Neural cell (in vitro differentiated cells): ENCODE data around the gene KRTAP5-8. TPM values are rescaled to one million over a fixed set of nuclear protein-coding genes. Genes with fewer than 3 reads are reported as not detected.

Experiments used
- H2AFZ ChIP-seq: fragments of 200-600, 300-800 bp; sonication (generic), shearing (Covaris generic); 2 replicates; pipeline ENCODE4 v1.6.0; 2014; ENCODE audit warnings: low read depth, mild to moderate bottlenecking, antibody characterized with exemption, low read length, moderate library complexity
- H3F3A ChIP-seq: fragments of 200-600 bp; shearing (Covaris generic); 2 replicates; pipeline ENCODE4 v1.6.1; 2016; ENCODE audit warnings: mild to moderate bottlenecking, moderate library complexity, mixed read lengths, antibody characterized with exemption, low read length; ENCODE audit not compliant: insufficient read depth, poor library complexity, severe bottlenecking
- H3K27ac ChIP-seq: fragments of 200-600, 300-800 bp; sonication (generic), shearing (Covaris generic); 2 replicates; pipeline ENCODE4 v1.5.1; 2014; ENCODE audit warnings: mild to moderate bottlenecking, low read length, moderate library complexity
- H3K27me3 ChIP-seq: fragments of 300-800, 200-600 bp; sonication (generic), shearing (Covaris generic); 2 replicates; pipeline ENCODE4 v1.6.0; 2014; ENCODE audit warnings: mild to moderate bottlenecking, low read depth, low read length, moderate library complexity; ENCODE audit not compliant: insufficient read depth
- H3K36me3 ChIP-seq: fragments of 300-800, 200-600 bp; sonication (generic), shearing (Covaris generic); 2 replicates; pipeline ENCODE4 v1.5.1; 2014; ENCODE audit warnings: mild to moderate bottlenecking, antibody characterized with exemption, low read length, moderate library complexity; ENCODE audit not compliant: insufficient read depth
- H3K4me2 ChIP-seq: fragments of 300-800, 200-600 bp; sonication (generic), shearing (Covaris generic); 2 replicates; pipeline ENCODE4 v1.6.0; 2014; ENCODE audit warnings: mild to moderate bottlenecking, low read length
- H3K4me3 ChIP-seq: fragments of 300-800, 200-600 bp; sonication (generic), shearing (Covaris generic); 2 replicates; pipeline ENCODE4 v1.5.1; 2014; ENCODE audit warnings: mild to moderate bottlenecking, low read length, moderate library complexity
- H3K79me2 ChIP-seq: fragments of 200-600 bp; shearing (Covaris generic); replicated peaks from 2 replicates; pipeline ENCODE4 v1.6.0; 2014; ENCODE audit warnings: mild to moderate bottlenecking, low read length, moderate library complexity; ENCODE audit not compliant: insufficient read depth
- H3K9ac ChIP-seq: fragments of 300-800, 200-600 bp; sonication (generic), shearing (Covaris generic); 2 replicates; pipeline ENCODE4 v1.6.1; 2016; ENCODE audit warnings: mild to moderate bottlenecking, low read length, mixed read lengths
- H3K9me2 ChIP-seq: fragments of 200-600 bp; shearing (Covaris generic); 2 replicates; pipeline ENCODE4 v1.6.1; 2016; ENCODE audit warnings: mild to moderate bottlenecking, low read length, mixed read lengths; ENCODE audit not compliant: insufficient read depth
- H3K9me3 ChIP-seq: fragments of 200-600, 300-800 bp; sonication (generic), shearing (Covaris generic); 2 replicates; pipeline ENCODE4 v1.6.1; 2016; ENCODE audit warnings: mild to moderate bottlenecking, mixed run types, low read length, moderate library complexity, mixed read lengths
- H4K20me1 ChIP-seq: fragments of 200-600 bp; shearing (Covaris generic); 2 replicates; pipeline ENCODE4 v1.6.1; 2016; ENCODE audit warnings: mild to moderate bottlenecking, mixed run types; ENCODE audit not compliant: insufficient read depth
- EP300 ChIP-seq: fragments of 450-650 bp; conservative IDR thresholded peaks from 2 replicates; pipeline ENCODE4 v1.6.1; 2014; ENCODE audit warnings: antibody characterized with exemption, mild to moderate bottlenecking, moderate library complexity; ENCODE audit not compliant: poor library complexity, severe bottlenecking
- EZH2 ChIP-seq: fragments of 200-600, 300-800 bp; shearing (Covaris generic), sonication (generic); IDR thresholded peaks from 2 replicates; pipeline ENCODE4 v1.6.1; 2014; ENCODE audit warnings: antibody characterized with exemption, low read length, borderline replicate concordance, mild to moderate bottlenecking; ENCODE audit not compliant: insufficient read depth, poor library complexity, severe bottlenecking
- MXI1 ChIP-seq: fragments of 450-650 bp; conservative IDR thresholded peaks from 2 replicates; pipeline ENCODE4 v1.6.1; 2014; ENCODE audit warnings: antibody characterized with exemption, mild to moderate bottlenecking; ENCODE audit not compliant: poor library complexity, severe bottlenecking
- POLR2AphosphoS5 ChIP-seq: IDR thresholded peaks from 2 replicates; pipeline ENCODE4 v1.6.1; 2012
- RAD21 ChIP-seq: fragments of 450-650 bp; conservative IDR thresholded peaks from 2 replicates; pipeline ENCODE4 v1.6.1; 2014; ENCODE audit warnings: antibody characterized with exemption, mild to moderate bottlenecking, moderate library complexity
- SMC3 ChIP-seq: fragments of 450-650 bp; conservative IDR thresholded peaks from 2 replicates; pipeline ENCODE4 v1.6.1; 2014; ENCODE audit warnings: antibody characterized with exemption, mild to moderate bottlenecking, moderate library complexity; ENCODE audit not compliant: poor library complexity
- TAF1 ChIP-seq: IDR thresholded peaks from 2 replicates; pipeline ENCODE4 v1.6.1; 2012; ENCODE audit warnings: low read depth
- polyA plus RNA-seq: library from polyadenylated mRNA; depleted of rRNA; stranded (reverse); fragments of >200 nt; gene quantifications from 2 replicates; pipeline ENCODE4 v1.2.3, GENCODE V29; 2014
- TF ChIP-seq, protein P1 (sequence below): fragments of 450-650 bp; IDR thresholded peaks from 2 replicates; pipeline ENCODE4 v1.5.1; 2014; ENCODE audit warnings: antibody characterized with exemption, mild to moderate bottlenecking, moderate library complexity; ENCODE audit not compliant: poor library complexity, severe bottlenecking
- TF ChIP-seq, protein P2 (sequence below): IDR thresholded peaks from 2 replicates; pipeline ENCODE4 v1.6.1; 2012; ENCODE audit warnings: borderline replicate concordance

Gene KRTAP5-8
- polyA plus RNA-seq, 1 donor from 2014 or later, result not detected

GRCh38 chr11:71562120-71562519, 24.3 kb downstream of the KRTAP5-8 start:
- Histone ChIP-seq H2AFZ (no peak overlapping the region), H4K20me1 (no peaks in the 10 kb centered on the region), H3K9me3 (no peaks in the 10 kb centered on the region), H3K9ac (no peak overlapping the region), H3F3A (no peaks in the 10 kb centered on the region), H3K4me3 (no peak overlapping the region), H3K4me2 (no peak overlapping the region), H3K27ac (no peak overlapping the region), H3K9me2 (no peaks in the 10 kb centered on the region), H3K36me3 (no peaks in the 10 kb centered on the region), H3K27me3 (no peaks in the 10 kb centered on the region), H3K79me2 (no peaks in the 10 kb centered on the region)
- TF ChIP-seq EP300 (no peak), TAF1 (no peak), POLR2AphosphoS5 (no peak), SMC3 (no peak), MXI1 (no peak), RAD21 (no peak)
- TF ChIP-seq, protein P1, sequence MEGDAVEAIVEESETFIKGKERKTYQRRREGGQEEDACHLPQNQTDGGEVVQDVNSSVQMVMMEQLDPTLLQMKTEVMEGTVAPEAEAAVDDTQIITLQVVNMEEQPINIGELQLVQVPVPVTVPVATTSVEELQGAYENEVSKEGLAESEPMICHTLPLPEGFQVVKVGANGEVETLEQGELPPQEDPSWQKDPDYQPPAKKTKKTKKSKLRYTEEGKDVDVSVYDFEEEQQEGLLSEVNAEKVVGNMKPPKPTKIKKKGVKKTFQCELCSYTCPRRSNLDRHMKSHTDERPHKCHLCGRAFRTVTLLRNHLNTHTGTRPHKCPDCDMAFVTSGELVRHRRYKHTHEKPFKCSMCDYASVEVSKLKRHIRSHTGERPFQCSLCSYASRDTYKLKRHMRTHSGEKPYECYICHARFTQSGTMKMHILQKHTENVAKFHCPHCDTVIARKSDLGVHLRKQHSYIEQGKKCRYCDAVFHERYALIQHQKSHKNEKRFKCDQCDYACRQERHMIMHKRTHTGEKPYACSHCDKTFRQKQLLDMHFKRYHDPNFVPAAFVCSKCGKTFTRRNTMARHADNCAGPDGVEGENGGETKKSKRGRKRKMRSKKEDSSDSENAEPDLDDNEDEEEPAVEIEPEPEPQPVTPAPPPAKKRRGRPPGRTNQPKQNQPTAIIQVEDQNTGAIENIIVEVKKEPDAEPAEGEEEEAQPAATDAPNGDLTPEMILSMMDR, result no peak
- TF ChIP-seq, protein P2, sequence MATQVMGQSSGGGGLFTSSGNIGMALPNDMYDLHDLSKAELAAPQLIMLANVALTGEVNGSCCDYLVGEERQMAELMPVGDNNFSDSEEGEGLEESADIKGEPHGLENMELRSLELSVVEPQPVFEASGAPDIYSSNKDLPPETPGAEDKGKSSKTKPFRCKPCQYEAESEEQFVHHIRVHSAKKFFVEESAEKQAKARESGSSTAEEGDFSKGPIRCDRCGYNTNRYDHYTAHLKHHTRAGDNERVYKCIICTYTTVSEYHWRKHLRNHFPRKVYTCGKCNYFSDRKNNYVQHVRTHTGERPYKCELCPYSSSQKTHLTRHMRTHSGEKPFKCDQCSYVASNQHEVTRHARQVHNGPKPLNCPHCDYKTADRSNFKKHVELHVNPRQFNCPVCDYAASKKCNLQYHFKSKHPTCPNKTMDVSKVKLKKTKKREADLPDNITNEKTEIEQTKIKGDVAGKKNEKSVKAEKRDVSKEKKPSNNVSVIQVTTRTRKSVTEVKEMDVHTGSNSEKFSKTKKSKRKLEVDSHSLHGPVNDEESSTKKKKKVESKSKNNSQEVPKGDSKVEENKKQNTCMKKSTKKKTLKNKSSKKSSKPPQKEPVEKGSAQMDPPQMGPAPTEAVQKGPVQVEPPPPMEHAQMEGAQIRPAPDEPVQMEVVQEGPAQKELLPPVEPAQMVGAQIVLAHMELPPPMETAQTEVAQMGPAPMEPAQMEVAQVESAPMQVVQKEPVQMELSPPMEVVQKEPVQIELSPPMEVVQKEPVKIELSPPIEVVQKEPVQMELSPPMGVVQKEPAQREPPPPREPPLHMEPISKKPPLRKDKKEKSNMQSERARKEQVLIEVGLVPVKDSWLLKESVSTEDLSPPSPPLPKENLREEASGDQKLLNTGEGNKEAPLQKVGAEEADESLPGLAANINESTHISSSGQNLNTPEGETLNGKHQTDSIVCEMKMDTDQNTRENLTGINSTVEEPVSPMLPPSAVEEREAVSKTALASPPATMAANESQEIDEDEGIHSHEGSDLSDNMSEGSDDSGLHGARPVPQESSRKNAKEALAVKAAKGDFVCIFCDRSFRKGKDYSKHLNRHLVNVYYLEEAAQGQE, result no peak

- Histone ChIP-seq H2AFZ (no peak overlapping the region), H3K27ac (no peak overlapping the region), H4K20me1 (no peaks in the 10 kb centered on the region), H3K9me3 (no peaks in the 10 kb centered on the region), H3K36me3 (no peaks in the 10 kb centered on the region), H3K9ac (no peak overlapping the region), H3K79me2 (no peaks in the 10 kb centered on the region), H3F3A (no peaks in the 10 kb centered on the region), H3K4me2 (no peak overlapping the region), H3K27me3 (no peaks in the 10 kb centered on the region), H3K4me3 (no peak overlapping the region), H3K9me2 (no peaks in the 10 kb centered on the region)
- TF ChIP-seq, protein P2, result no peak
- TF ChIP-seq POLR2AphosphoS5 (no peak), EP300 (no peak), MXI1 (no peak), TAF1 (no peak), RAD21 (no peak), SMC3 (no peak), EZH2 (no peak)
- TF ChIP-seq, protein P1, result no peak
Measured at GRCh38 chr11:71563406-71563805, 25.6 kb downstream of the KRTAP5-8 start.
